Body of pancreas (tissue), 4 donors: ENCODE measurements around the gene CSMD2.

Experiments
- POLR2A ChIP-seq, 3 donors: fragments of 450-650 bp; IDR thresholded peaks; one replicate each; pipeline ENCODE4 v1.6.1; 2016; ENCODE audit warnings: antibody characterized with exemption in 3 of 3, mild to moderate bottlenecking in 2 of 3
- TF ChIP-seq, protein P1 (sequence below), 7 experiments: fragments of 450-650 bp in 4 of 7; fragments of 200-600 bp in 3 of 7; sonication (generic) in 3 of 7; IDR thresholded peaks; one replicate each; pipeline ENCODE4 v1.5.1; 2016 to 2019; ENCODE audit warnings: antibody characterized with exemption in 7 of 7

DNA sequence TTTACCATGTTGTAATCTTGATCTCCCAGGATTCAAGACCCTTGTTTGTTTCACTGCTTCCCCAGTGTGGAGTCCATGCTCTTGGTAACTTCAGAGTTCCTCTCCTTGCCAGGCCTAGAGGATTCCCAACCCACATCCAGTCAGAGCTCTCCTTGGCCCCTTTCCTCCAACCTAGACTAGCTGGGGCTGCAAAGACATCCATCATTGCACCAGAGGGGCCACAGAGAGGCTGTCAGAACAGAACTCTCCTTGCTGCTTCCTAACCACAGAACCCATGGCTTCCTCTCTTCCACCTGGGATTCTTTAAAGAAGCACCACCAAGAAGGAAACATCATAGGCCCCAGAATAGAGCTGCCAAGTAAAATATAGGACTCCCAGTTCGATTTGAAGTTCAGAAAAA lies 220.2 kb downstream of the CSMD2 start:
- TF ChIP-seq, protein P1, sequence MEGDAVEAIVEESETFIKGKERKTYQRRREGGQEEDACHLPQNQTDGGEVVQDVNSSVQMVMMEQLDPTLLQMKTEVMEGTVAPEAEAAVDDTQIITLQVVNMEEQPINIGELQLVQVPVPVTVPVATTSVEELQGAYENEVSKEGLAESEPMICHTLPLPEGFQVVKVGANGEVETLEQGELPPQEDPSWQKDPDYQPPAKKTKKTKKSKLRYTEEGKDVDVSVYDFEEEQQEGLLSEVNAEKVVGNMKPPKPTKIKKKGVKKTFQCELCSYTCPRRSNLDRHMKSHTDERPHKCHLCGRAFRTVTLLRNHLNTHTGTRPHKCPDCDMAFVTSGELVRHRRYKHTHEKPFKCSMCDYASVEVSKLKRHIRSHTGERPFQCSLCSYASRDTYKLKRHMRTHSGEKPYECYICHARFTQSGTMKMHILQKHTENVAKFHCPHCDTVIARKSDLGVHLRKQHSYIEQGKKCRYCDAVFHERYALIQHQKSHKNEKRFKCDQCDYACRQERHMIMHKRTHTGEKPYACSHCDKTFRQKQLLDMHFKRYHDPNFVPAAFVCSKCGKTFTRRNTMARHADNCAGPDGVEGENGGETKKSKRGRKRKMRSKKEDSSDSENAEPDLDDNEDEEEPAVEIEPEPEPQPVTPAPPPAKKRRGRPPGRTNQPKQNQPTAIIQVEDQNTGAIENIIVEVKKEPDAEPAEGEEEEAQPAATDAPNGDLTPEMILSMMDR (IDR thresholded peaks at IDR 0.05): no peak
- no peak for TF ChIP-seq POLR2A (IDR thresholded peaks at IDR 0.05)
